HG02885 (cell line): ENCODE results near the gene GYPA.
"Not testable (repeated sequence)": the region's sequence is repeated elsewhere in the genome, so short reads cannot be mapped to it uniquely, and the experiment has no call there.

ENCODE experiments used
- ATAC-seq: cut with Tn5 transposase; IDR thresholded peaks from one replicate; pipeline ENCODE4 v1.9.1; 2021; ENCODE audit warnings: mild to moderate bottlenecking; ENCODE audit not compliant: unreplicated experiment, poor library complexity

The GYPA gene

DNA sequence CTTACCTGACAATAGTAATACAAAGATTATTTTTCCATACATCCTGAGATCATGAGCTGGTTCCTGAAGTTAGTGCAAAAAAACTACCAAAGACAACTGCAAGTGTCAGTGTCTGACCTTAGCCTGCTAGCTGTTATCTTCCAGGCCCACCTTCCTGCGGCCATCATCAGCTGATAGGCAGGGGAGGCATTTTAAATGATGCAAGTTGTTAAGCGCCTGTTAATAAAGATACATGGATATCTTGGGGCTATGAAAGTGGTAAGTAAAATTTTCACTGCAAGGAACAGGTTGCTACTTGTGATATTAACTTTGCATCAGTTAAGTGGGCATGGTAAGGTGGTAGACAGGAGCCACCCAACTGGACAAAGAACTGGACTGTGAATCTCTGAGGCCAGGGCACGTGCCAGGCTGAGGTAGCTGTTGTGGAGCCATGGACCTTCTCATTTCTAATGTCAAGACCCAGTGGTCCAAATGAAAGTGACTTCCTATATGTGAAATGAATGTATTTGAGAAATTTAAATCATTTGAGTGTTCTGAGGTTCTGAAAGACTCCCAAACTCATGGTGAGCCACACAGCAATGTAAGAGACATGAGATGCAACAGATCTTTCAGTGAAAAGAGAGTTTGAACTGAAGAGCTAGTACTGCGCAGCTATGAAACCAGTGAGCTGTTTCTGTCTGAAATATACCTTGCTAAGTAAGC is at the start of gene GYPA:
TSS of gene GYPA (minus strand) at position 125 of the 702 bp plus-strand sequence. CDS start at position 42, 83 bp downstream.
- ATAC-seq, result not testable (repeated sequence)

DNA sequence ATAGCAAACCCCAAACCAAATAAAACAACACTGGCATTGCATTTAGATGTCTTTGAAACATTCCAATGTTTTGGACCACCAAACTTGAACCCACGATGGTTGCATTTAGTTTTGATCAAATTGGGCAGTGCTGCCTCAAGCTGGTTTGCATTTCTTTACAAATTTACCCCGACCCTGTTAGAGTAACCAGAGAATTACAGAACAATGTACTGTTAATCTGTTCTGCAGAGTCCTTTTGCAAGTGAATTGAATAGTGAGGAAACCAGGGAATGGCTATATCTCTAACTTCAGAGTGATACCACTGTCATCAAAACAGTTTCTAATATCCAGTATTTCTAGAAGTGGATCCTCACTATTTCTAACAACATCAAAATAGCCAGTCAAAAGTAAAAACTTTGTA is 49.5 kb upstream of the GYPA start:
- no peak for ATAC-seq

- ATAC-seq, result no peak
These were observed 48.6 kb upstream of the GYPA start for GRCh38 chr4:144189121-144189520.

GRCh38 chr4:144185086-144185485 is 44.6 kb upstream of the GYPA start:
- no peak for ATAC-seq

- ATAC-seq, result no peak
These were observed 42.6 kb upstream of the GYPA start for GRCh38 chr4:144183165-144183564.

- ATAC-seq, result no peak
These were observed 40.9 kb upstream of the GYPA start for GRCh38 chr4:144181391-144181790.

DNA sequence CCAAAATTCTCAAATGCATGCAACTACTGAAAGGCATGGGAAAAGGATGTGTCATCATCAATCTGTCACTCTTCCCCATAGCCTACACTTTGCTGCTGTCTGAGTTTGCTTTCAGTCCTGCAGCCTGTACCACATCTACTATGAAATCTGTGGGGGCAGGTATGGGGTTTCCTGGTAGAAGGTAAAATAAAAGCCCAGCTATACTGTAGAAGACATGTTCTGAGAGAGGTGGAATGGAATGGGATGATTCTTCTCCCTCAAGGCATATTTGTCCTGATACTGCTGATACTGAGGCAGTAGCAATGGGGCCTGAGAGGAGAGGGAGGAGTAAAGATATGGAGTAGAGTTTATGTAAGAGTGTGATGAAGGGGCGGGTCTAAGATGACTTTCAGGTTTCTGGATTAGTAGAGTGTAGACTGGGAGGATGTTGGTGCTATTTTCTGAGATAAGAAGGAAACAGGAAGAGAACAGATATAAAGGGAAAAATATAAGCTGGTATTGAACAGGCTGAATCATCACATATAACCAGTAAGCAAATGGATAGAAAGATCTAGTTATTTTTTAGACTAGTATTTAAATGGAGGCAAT is 38.7 kb upstream of the GYPA start:
- no peak for ATAC-seq

DNA sequence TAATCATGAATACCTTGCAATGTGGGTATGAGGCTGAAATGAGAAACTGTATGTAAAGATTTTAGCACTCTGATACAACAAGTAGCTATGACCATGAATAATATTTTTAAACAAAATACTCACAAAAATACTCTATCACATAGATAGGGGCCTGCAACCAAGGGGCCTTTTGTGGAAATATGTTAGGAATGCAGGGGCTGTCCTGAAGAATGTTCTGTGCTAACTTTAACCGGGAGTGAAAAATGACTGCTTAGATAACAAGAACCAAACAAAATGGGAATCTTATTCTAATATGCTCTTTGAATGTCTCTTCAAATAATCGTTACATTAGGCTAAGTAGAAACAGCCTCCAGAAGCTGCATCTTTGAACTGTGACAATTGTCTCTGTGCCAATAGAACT is 37.9 kb upstream of the GYPA start:
- ATAC-seq, result no peak

- ATAC-seq, result no peak
These were observed 36.0 kb upstream of the GYPA start for GRCh38 chr4:144176476-144176875.

DNA sequence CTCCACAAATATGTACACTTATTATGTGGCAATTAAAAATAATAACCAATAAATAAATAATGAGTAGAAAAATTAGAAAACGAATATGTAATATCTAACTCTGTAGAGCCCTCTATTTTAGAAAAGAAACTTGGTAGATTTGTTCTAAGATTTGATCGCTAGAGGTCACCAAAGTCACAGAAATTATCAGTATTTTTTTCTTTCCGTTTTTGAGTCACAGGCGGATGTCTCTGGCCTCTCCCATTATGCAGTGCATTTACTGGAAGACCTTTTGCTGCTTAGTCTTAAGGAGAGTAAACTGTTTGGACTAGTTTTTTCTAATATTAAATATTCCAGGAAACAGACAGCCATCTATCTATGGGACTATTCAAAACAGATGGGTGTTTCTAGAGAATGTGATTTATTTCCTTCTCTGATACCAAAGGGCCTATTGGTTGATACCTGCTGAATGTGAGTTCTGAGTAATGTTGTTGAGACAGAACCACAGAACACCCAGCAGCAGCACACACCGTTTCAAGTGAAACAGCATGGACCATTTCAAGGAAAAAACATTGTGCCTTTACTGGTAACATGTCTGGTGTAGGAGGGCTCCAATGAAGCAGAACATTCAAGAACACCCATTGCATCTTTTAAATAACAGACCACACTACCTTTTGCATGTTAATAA is 34.0 kb upstream of the GYPA start:
- ATAC-seq, result peak; percentile 87

DNA sequence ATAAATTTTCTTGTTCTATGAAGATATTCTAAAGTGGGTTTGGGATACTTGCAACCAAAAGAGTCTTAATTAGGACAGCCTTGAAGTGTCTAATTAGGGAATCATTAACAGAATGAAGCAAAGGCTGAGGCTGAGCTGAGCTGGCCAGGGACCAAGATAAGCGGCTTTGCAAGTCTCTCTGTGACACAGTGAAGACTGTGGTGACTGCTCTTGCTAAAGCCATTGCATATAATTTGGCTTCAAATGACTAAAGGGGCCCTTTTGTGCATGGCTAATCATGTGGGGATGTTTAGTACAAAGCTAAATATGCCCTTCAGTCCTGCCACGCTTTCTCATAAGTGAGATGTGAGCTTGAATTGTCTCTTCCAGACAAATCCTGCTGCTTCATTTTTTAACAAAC is 31.2 kb upstream of the GYPA start:
- ATAC-seq, result no peak

DNA sequence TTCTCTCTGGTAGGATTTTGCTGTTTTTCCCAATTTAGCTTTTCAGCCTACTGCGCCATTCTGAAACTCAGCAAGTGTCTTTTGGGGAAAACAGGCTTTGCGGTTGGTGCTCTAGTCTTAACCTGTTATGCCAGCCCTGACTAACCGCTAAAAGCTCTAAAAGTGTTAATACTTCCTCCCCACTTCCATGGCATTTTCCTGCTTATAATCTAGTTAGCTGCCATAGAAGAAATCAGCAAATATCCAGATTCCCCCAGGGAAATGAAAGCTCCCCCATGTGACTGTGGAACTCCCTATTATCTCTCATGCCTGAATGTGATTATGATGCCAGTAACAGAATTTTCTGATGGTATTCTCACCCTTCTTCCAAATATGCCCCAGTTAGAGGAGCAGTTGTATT is 28.7 kb upstream of the GYPA start:
- no peak for ATAC-seq

DNA sequence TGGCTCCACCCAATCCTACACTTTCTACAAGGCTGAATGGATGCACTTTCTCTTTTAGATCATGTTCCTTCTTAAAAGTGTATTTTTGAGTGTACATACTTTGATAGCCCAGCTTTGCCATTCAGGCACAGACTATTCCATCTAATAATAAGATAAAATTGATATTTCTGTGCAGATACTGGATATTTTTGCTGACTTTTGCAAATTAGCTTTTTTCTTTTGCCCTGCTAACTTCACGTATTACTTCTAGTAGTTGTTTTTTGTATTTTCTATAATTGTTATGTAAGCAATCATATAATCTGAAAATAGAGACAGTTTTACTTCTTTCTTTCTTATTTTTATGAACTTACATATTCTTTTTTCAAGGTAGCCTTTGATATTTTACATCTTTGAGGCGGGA is 13.5 kb upstream of the GYPA start:
- ATAC-seq, result no peak

DNA sequence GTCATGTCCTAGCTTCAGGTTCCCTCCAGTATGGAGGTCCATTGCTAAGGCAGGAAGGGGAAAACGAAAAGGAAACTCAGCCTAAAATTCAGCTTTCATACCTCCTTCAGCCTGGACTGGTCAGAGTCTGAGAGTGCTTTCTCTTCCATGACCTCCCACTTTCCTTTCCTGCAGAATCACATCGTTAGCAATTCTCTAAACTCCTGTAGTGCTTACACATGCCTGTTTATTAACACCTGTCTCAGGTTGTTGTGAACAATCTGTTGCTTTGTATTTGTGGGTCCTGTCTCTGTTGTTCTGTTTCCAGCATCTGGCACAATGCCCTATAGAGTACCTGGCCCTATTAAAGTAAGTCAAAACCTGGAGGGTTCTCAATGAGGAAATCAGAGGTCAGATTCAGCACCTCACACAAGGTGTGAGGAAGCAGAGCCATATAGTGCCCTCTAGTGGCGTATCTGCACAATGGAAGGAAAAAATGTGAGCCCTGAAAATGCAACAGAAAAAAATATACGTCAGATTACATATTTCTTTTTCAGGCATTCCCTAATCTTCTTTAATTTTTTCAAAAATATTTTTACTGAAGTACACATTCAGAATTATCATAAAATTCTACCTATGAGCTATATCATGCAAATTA is 2.3 kb upstream of the GYPA start:
- peak; percentile 86 for ATAC-seq

GRCh38 chr4:144141493-144141892 is 975 bp upstream of the GYPA start:
- no peak for ATAC-seq

DNA sequence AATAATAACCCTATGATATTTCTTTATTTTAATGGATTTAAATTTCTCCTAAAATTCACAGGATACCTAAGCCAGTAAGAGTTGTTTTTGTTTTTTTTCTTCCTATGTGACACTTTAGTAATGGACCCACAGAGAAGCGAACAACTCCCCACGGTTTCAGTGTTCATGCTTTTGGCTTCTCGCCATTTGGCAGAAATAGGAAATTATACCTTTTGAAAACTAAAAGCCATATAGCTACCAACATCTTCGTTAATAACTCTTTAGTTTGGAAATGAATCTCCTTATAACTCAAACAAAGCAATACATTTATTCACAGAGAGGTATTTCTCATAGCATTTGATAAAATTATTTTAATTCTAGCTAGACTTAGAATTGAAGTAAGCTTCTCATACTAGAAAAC is 527 bp downstream of the GYPA start:
- ATAC-seq, result not testable (repeated sequence)

DNA sequence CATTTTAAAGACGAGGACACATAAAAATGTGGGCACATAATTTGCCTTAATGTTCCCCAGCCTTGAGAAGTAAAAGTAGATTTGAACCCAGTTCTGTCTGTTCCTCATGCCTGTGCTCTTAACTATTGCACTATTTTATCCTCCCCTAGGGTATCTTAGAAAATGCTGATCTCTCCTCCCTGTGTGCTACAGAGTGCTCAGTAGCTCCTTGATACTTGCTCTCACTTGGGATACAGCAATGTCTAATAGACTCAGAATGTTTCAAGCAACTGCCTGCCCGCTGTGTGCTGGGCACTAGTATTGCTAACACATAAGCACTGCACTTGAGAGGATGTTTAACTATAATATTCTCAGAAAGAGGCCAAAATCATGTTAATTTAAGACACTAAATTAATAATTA is 971 bp downstream of the GYPA start:
- ATAC-seq, result not testable (repeated sequence)

DNA sequence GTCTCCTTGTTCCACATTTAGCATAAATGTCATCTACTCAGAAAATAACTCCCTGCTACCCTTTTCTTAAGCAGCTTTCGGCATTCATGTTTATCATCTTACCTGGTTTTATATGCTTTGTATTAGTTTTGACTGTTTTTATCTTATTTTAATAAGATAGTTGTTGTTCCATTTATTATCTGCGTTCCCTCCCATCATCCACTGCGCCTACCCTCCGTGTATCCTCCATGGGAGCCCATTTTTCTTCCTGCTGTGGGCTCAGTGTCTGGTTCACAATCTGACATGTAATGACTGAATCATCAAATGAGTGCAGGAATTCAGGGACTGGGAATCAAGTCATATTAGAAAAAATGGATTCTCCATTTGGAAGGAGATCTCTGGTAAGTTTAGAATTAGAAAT is 2.3 kb downstream of the GYPA start:
- ATAC-seq, result not testable (repeated sequence)

DNA sequence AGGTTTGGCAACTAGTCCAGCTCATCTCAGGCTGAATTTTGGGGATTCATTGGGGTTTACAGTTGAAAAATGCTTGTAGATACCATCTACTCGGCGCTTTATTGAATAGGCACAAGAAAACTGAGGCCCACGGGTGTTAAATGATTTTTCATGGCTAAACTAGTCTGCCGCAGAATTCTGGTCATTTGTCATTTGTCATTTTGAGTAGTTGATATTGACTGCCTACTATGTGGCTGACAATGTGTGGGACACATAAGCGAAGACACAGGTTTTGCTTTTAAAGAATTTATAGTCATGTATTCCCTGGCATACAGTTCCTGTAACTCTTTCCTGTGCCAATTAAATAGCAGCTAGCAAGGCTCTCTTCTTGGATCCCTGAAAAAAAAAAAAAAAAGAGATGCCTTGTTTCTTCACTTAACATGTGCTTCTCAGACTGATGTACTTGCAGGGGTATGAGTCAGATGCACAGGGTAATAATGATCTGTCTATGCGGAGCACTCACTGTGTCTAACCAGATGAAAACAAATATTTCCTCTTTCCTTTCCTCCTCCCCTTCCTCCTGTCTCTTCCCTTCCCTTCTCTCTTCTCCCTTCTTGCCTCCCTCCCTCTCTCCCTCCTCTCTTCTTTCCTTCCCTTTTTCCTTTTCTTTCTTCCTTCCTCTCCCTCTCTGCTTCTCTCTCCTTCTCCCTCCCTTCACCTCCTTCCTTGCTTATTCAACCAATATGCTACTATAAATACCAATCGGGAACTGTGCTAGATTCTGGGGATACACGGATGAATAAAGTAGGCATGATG is 3.2 kb downstream of the GYPA start:
- ATAC-seq, result not testable (repeated sequence)

GRCh38 chr4:144136189-144136588 is 4.3 kb downstream of the GYPA start:
- not testable (repeated sequence) for ATAC-seq
